NCI-H1694 (cell line): ENCODE measurements around the gene RIN2.
"Not testable (repeated sequence)": the region's sequence is repeated elsewhere in the genome, so short reads cannot be mapped to it uniquely, and the experiment has no call there.

ENCODE experiments used
- DNase-seq: peaks from one replicate; lab custom pipeline; 2025; lab: John Stamatoyannopoulos, UW

RIN2 gene

GRCh38 chr20:19786311-19786710, 28.3 kb downstream of the RIN2 start:
- peak; percentile 77 for DNase-seq

- DNase-seq = no peak
Measured at GRCh38 chr20:19787366-19787765, 29.3 kb downstream of the RIN2 start.

GRCh38 chr20:19789009-19789408, 31.0 kb downstream of the RIN2 start:
- DNase-seq = no peak

DNA sequence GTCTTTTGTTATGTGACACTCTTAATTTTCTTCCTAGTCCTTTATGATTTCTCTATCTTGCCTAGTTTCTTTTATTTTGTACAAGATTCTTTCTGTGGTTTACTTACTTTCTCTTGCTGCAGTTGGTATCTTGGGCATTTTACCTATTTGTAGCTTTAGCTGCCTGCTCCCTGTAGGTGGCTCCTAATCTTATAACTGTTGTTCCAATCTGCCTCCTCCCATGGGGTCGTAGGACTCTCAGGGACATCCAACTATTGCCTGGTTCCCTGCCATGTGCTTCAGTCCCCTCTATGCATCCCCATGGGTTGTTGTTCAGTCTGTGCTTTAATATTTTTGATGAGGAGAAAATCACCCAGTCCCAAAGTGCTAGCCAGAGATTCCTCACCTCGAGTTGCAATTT, 31.4 kb downstream of the RIN2 start:
- DNase-seq = no peak

DNA sequence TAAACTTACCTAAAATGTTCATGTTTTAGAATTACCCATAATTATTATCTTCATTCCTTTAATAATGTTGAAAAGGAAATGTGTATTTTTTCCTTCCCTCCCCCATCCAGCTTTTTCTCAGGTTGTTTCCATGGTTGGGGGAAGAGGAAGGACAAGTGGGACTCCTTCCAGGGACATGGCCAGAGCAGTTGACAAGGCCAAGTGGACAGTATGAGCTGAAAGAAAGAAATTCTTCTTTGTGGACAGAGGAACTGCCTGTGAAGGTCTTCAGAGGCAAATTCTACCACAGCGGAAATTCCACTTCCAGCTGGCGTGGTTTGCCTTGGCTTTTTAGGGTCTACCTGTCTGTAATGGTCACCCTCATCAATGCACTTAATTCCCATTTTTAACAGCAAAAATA, 33.8 kb downstream of the RIN2 start:
- no peak for DNase-seq

DNA sequence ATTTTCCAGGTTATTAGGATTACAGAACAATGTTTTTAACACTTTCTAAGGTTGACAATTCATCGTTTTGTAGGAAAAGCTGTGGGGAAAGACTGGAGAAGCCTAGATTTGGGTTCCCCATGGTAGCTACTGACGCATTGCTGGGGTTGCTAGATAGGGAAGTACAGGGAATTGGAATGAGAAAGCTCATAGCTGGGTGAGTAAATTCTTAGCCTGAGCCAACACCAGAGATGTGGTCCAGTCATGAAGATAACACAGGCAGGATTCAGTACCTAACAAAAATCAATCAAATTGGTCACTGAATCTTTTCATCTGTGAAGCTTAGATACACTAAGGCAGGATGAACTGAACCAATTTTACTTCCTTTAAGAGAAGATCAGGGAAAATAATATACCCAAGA, 35.7 kb downstream of the RIN2 start:
- DNase-seq = no peak

DNA sequence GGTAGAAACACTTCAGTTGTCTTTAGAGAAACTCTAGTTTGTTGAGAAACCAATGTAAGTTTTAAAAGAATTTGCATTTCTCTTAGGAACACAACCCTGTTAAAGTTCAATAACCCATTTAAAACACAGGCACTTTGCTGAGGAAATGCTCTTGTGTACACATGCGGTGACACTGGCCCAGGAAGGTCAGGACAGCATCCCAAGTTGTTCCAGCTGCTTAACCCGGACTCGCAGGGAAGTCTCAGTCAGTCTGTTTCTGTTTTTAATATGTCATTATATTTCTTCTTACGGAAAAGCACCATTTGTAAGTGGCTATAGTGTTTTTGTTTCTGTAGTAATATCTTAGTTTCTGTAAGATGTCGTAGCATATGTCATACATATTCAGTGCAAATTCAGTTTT, 36.9 kb downstream of the RIN2 start:
- DNase-seq = no peak

DNA sequence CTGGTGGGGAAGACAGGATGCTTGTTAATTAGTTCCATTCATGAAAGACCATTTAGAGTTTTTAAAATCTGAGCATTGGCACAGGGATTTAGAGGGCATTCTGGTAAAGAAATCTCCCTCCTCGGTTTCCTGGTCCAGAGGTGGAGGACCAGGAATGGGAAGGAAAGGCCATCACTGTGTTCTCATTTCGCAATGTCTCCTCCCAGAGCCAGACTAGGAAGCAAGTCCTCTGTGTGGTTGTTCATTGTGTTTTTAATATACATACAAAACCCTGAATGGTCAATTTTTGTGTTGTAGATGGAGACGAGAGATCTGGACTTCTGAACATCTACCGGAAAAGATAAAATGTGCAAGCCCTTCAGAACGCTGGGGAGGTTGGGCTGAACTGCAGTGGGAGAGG, 41.3 kb downstream of the RIN2 start:
- no peak for DNase-seq

- DNase-seq = no peak
Measured at GRCh38 chr20:19802099-19802491, 44.0 kb downstream of the RIN2 start.

GRCh38 chr20:19802492-19803158, 44.6 kb downstream of the RIN2 start:
- peak; percentile 11 for DNase-seq

DNA sequence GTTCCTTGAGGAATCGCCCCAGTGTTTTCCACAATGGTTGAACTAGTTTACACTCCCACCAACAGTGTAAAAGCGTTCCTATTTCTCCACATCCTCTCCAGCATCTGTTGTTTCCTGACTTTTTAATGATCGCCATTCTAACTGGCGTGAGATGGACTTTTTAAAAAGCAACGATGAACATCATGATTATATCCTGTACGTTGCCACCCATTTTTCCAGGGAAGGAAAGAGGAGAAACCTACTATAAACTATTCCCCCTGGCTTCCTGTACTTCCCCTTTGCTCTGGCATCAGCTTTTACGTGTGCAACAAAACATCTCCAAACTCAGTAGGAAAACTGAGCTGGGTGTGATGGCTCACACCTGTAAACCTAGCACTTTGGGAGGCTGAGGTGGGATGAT, 48.2 kb downstream of the RIN2 start:
- not testable (repeated sequence) for DNase-seq

DNA sequence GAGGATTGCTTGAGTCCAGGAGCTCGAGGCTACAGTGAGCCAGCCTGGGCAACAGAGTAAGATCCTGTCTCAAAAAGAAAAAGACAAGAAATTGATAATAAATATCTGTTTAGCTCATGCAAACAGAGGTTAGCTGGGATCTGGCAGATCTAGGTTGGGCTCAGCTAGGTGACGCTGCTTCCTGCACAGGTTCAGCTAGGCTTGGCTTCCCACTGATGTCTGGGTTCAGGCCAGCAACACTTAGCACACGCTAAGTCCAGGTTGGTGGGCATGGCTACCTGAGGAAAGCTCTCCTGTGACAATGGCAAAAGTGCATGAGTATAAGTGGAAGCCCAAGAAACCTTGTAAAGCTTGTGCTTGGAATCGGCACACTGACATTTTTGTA, 48.7 kb downstream of the RIN2 start:
- DNase-seq = no peak

- peak; percentile 9 for DNase-seq
Measured at GRCh38 chr20:19807191-19807945, 49.3 kb downstream of the RIN2 start.
